Adrenal gland (tissue), 12 donors: ENCODE data around the gene RET. TPM values are rescaled to one million over a fixed set of nuclear protein-coding genes. Genes with fewer than 3 reads are reported as not detected.

Experiments
- DNase-seq, 7 donors: peaks; one replicate each; pipeline ENCODE4 v3.0.0-alpha.2; 2019 to 2020
- H3K27ac ChIP-seq, 5 donors: fragments of 200-600 bp; sonication (generic) in 4 of 5; 1 replicate in 3 of 5; 2 replicates in 2 of 5; pipeline versions ENCODE4 v1.5.1 to v1.8.0; 2016 to 2020; ENCODE audit warnings: mild to moderate bottlenecking in 1 of 5
- H3K27me3 ChIP-seq: fragments of 200-600 bp; 2 replicates; pipeline ENCODE4 v1.8.0; 2021
- H3K36me3 ChIP-seq, 2 donors: fragments of 200-600 bp; replicated peaks in 1 of 2; 1 replicate in 1 of 2; 2 replicates in 1 of 2; pipeline versions ENCODE4 v1.5.1 to v1.8.0; 2018 to 2022
- H3K4me1 ChIP-seq, 2 donors: fragments of 200-600 bp; replicated peaks in 1 of 2; 1 replicate in 1 of 2; 2 replicates in 1 of 2; pipeline versions ENCODE4 v1.5.1 to v1.8.0; 2018 to 2021
- H3K4me3 ChIP-seq, 4 donors: fragments of 200-600 bp; sonication (generic) in 3 of 4; one replicate each; pipeline ENCODE4 v1.5.1; 2016 to 2018
- H3K9me3 ChIP-seq, 3 donors: fragments of 200-600 bp; sonication (generic) in 1 of 3; replicated peaks in 1 of 3; 1 replicate in 2 of 3; 2 replicates in 1 of 3; pipeline versions ENCODE4 v1.5.1 to v1.8.0; 2016 to 2021
- CTCF ChIP-seq, 6 experiments: fragments of 450-650 bp in 4 of 6; fragments of 200-600 bp in 2 of 6; sonication (generic) in 1 of 6; IDR thresholded peaks; 1 replicate in 5 of 6; 2 replicates in 1 of 6; pipeline versions ENCODE4 v1.5.1 to v1.8.0; 2016 to 2021; ENCODE audit warnings: antibody characterized with exemption in 6 of 6, mild to moderate bottlenecking in 2 of 6, moderate library complexity in 1 of 6
- POLR2A ChIP-seq, 2 donors: fragments of 450-650 bp; IDR thresholded peaks; one replicate each; pipeline ENCODE4 v1.6.1; 2017; ENCODE audit warnings: antibody characterized with exemption in 2 of 2, mild to moderate bottlenecking in 2 of 2, moderate library complexity in 1 of 2
- WGBS, 4 donors: extraction: QIAGEN DNeasy Blood & Tissue Kit in 2 of 4; methylation state at CpG; one replicate each; pipeline versions ENCODE4 v1.1.5 to v1.1.7; 2013 to 2017; 5-methylcytosine and 5-hydroxymethylcytosine counted together
- intact Hi-C, 2 donors: fragments of 100-400 bp; cut with DNase I; formaldehyde crosslinking; loops; one replicate each; pipeline versions ENCODE4 v1.14.1 to v1.15.0; 2022 to 2023
- polyA plus RNA-seq, 3 donors: library from polyadenylated mRNA; stranded (reverse); fragments of 200-250 nt in 2 of 3; fragments of 350-450 nt in 1 of 3; fragmentation: Illumina TruSeq in 1 of 3; extraction: RNeasy Lipid Tissue Mini Kit (QIAGEN cat#74804) in 1 of 3; gene quantifications; one replicate each; pipeline ENCODE4 v1.2.3, GENCODE V29; 2013 to 2014
- total RNA-seq, 9 donors: library from RNA; depleted of rRNA in 4 of 9; stranded (reverse); fragments of >200 nt in 4 of 9; fragments of 120-200 nt in 1 of 9; fragmentation: NEBNext Ultra II Directional in 1 of 9; extraction: Animal tissue kit (Norgen Biotek cat#: 25700) in 1 of 9; gene quantifications; one replicate each; pipeline versions ENCODE4 v1.1.0 to v1.2.4, GENCODE V29; 2013 to 2023
- donor health status: healthy with polysubstance abuse.
- donor health status: Bipolar disorder and iron deficiency.
- donor health status: DM: yes; HTN: yes; CAD: no.
- donor health status: DM: no; HTN: no; CAD: no.
- donor health status: DM: no; HTN: no; CAD: no.
- donor health status: DM: yes; HTN: yes; CAD: no.

RET gene
- total and polyA plus RNA-seq, 12 donors, result 1.6 to 43.6 (median 6.0) TPM

- Histone ChIP-seq H3K27me3 (no peaks in the 10 kb centered on the region), H3K36me3 (no peaks in the 10 kb centered on the region), H3K9me3 (no peaks in the 10 kb centered on the region), H3K27ac (no peak overlapping the region), H3K4me1 (peaks cover 0 to 6% of the 10 kb centered on the region in 2 donors), H3K4me3 (no peak overlapping the region)
- WGBS, 4 donors, result 61 to 91% (median 73%) methylated on average over 2 of the region's 2 CpGs
- no peak for DNase-seq
- no peak for TF ChIP-seq POLR2A (IDR thresholded peaks at IDR 0.05)
- no peak for TF ChIP-seq CTCF (IDR thresholded peaks at IDR 0.05)
- intact Hi-C loops, result no loop called here
Observed at GRCh38 chr10:43151371-43151770, 74.5 kb downstream of the RET start.

GRCh38 chr10:43153901-43154300, 77.0 kb downstream of the RET start:
- no peak for TF ChIP-seq POLR2A (IDR thresholded peaks at IDR 0.05)
- no peak for TF ChIP-seq CTCF (IDR thresholded peaks at IDR 0.05)
- Histone ChIP-seq H3K4me1 (peaks cover 0 to 7% of the 10 kb centered on the region in 2 donors), H3K27ac (no peak overlapping the region), H3K36me3 (no peaks in the 10 kb centered on the region), H3K9me3 (no peaks in the 10 kb centered on the region), H3K4me3 (no peak overlapping the region), H3K27me3 (no peaks in the 10 kb centered on the region)
- intact Hi-C loops, result no loop called here
- DNase-seq, result no peak
- 88 to 91% (median 90%) methylated on average over 2 of the region's 2 CpGs for WGBS, 4 donors

GRCh38 chr10:43155221-43155620, 78.4 kb downstream of the RET start:
- H3K4me1 ChIP-seq, result peaks cover 5 to 18% of the 10 kb centered on the region in 2 donors

GRCh38 chr10:43155741-43156140, 78.9 kb downstream of the RET start:
- intact Hi-C loops, result no loop called here
- Histone ChIP-seq H3K36me3 (no peaks in the 10 kb centered on the region), H3K4me1 (peaks cover 7 to 24% of the 10 kb centered on the region in 2 donors), H3K27ac (no peak overlapping the region), H3K27me3 (no peaks in the 10 kb centered on the region), H3K9me3 (no peaks in the 10 kb centered on the region), H3K4me3 (no peak overlapping the region)
- TF ChIP-seq POLR2A (IDR thresholded peaks at IDR 0.05), result no peak
- 89 to 100% (median 93%) methylated on average over 1 of the region's 1 CpG for WGBS, 4 donors
- no peak for DNase-seq

More at GRCh38 chr10:43155221-43155620, 78.4 kb downstream of the RET start:
- TF ChIP-seq POLR2A (IDR thresholded peaks at IDR 0.05) (no peak), CTCF (IDR thresholded peaks at IDR 0.05) (no peak)
- no peaks in the 10 kb centered on the region for H3K36me3 ChIP-seq
- DNase-seq, result no peak
- H3K27ac ChIP-seq, result no peak overlapping the region
- H3K9me3 ChIP-seq, result no peaks in the 10 kb centered on the region
- WGBS, 4 donors, result 88 to 100% (median 97%) methylated on average over 2 of the region's 2 CpGs
- intact Hi-C loops, result no loop called here
- H3K4me3 ChIP-seq, result no peak overlapping the region
- H3K27me3 ChIP-seq, result no peaks in the 10 kb centered on the region

GRCh38 chr10:43156590-43157341, 79.9 kb downstream of the RET start:
- Histone ChIP-seq H3K9me3 (no peaks in the 10 kb centered on the region), H3K27ac (no peak overlapping the region), H3K36me3 (no peaks in the 10 kb centered on the region), H3K4me3 (no peak overlapping the region), H3K4me1 (peaks cover 7 to 28% of the 10 kb centered on the region in 2 donors), H3K27me3 (no peaks in the 10 kb centered on the region)
- intact Hi-C loops, result no loop called here
- WGBS, 4 donors, result 69 to 77% (median 74%) methylated on average over 3 to 9 of the region's 9 CpGs
- TF ChIP-seq POLR2A (IDR thresholded peaks at IDR 0.05), result no peak
- TF ChIP-seq CTCF (IDR thresholded peaks at IDR 0.05), result no peak
- DNase-seq, result peak in 1 of 7 donors; percentile 11
